Activated T-cell treated with anti-CD3 and anti-CD28 coated beads, Interleukin-2, amount 50 U/mL, for 24 hours (primary cell): ENCODE results near the gene PTBP1.
"Not testable (repeated sequence)": the region's sequence is repeated elsewhere in the genome, so short reads cannot be mapped to it uniquely, and the experiment has no call there.

Source experiments
- DNase-seq: peaks from one replicate; pipeline ENCODE4 v3.0.0-alpha.2; 2020
- H3K27ac Mint-ChIP-seq: 2 replicates; pipeline ENCODE4 v1.8.0; 2020; ENCODE audit warnings: mild to moderate bottlenecking, mixed read lengths
- H3K27me3 Mint-ChIP-seq: 2 replicates; pipeline ENCODE4 v1.8.0; 2020; ENCODE audit warnings: mixed read lengths
- H3K36me3 Mint-ChIP-seq: 2 replicates; pipeline ENCODE4 v1.8.0; 2020; ENCODE audit warnings: low read depth, mixed read lengths
- H3K4me1 Mint-ChIP-seq: 2 replicates; pipeline ENCODE4 v1.8.0; 2020; ENCODE audit warnings: low read depth, mixed read lengths
- H3K4me3 Mint-ChIP-seq: 2 replicates; pipeline ENCODE4 v1.8.0; 2020; ENCODE audit warnings: mild to moderate bottlenecking, moderate library complexity, mixed read lengths
- H3K9me3 Mint-ChIP-seq: 2 replicates; pipeline ENCODE4 v1.8.0; 2020; ENCODE audit warnings: mixed read lengths

PTBP1 gene

DNA sequence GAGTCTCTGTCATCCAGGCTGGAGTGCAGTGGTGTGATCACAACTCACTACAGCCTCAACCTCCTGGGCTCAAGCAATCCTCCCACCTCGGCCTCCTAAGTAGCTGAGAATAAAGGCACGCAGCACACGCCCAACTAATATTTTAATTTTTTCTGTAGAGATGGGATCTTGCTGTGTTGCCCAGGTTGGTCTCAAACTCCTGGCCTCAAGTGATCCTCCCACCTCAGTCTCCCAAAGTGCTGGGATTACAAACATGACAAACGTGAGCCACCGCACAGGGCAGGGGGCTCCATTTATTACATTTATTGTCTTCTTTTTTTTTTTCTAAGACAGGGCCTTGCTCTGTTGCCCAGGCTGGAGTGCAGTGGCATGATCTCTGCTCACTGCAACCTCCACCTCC, 23.0 kb downstream of the PTBP1 start:
- DNase-seq, H3K4me1 Mint-ChIP-seq, H3K27ac Mint-ChIP-seq, H3K4me3 Mint-ChIP-seq, H3K9me3 Mint-ChIP-seq: not testable (repeated sequence)
- H3K27me3 Mint-ChIP-seq: peaks cover 18% of the 10 kb centered on the region
- peaks cover 11% of the 10 kb centered on the region for H3K36me3 Mint-ChIP-seq

DNA sequence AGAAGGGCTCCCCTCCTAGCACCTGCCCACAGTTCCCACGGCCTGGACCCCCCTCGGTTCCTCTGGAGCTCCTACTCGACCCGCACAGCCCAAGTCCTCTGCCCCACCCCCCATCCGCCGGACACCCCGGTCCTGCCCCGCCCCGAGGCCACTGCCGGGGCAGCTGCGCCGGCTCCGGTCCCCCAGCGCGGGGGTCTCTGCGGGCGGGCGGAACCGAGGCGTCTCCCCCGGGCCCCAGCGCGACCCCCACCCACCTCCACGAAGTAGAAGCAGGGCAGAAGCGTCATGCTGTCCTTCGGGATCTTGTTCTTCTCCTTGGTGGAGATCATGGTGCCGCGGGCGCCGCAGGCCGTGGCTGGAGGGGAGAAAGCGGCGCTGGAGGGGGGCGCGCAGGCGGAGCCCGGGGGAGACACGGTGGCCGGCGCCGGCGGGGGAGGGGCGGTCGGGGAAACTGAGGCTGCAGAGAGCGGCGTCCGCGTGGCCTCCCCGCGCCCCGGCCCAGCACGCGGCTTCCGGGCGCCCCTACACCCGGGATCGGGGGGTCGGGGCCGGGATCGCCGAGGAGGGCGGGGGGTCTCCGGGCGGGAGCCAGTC, 24.1 kb downstream of the PTBP1 start:
- peaks cover 4% of the 10 kb centered on the region for H3K36me3 Mint-ChIP-seq
- peaks cover 3% of the 10 kb centered on the region for H3K9me3 Mint-ChIP-seq
- peaks cover 21% of the 10 kb centered on the region for H3K27me3 Mint-ChIP-seq
- no peak overlapping the region for H3K27ac Mint-ChIP-seq
- H3K4me3 Mint-ChIP-seq: no peak overlapping the region
- H3K4me1 Mint-ChIP-seq: no peaks in the 10 kb centered on the region
- DNase-seq: no peak

DNA sequence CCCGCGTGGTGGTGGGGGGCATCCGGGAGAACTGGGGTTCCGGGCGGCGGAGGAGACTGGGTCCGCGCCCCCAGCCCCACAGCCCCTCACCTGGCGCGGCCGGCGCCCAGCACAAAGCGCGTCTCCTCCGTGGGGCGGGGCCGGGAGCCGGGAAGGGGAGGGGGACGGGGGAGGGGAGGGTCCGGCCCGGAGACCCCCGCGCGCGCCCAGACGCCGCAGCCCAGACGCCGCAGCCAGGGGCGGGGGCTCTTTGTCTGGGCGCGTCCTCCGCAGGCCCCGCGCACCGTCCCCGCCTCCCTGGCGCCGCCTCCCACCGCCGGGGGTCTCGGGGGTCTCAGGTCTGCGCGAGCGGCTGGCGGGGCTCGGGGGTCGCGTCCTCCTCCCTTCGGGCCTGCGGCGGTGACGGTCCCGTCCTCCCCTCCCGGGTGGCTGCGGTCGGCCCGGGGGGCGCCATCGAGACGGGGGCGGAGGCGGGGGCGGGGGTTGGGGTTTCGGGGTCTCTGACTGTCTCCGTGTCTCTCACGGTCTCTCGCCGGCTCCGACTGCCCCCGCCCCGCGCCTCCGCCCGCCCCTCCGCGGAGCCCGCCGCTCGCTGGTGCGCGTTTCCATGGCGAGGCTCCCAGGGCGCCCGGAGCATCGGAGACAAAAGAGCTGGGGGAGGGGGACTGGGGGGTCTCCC, 24.7 kb downstream of the PTBP1 start, which contains the start of gene PLPPR3:
Gene PLPPR3, minus strand, starts transcription at position 131 of the 679 bp plus-strand sequence. CDS start 396 bp downstream, outside the sequence.
- Mint-ChIP-seq H3K4me3 (peak within 1 kb of the TSS; percentile 8), H3K27ac (peak within 1 kb of the TSS; percentile 44), H3K9me3 (no peaks in the 10 kb centered on the region), H3K27me3 (peaks cover 21% of the 10 kb centered on the region), H3K4me1 (no peaks in the 10 kb centered on the region), H3K36me3 (no peaks in the 10 kb centered on the region)
- DNase-seq: no peak

DNA sequence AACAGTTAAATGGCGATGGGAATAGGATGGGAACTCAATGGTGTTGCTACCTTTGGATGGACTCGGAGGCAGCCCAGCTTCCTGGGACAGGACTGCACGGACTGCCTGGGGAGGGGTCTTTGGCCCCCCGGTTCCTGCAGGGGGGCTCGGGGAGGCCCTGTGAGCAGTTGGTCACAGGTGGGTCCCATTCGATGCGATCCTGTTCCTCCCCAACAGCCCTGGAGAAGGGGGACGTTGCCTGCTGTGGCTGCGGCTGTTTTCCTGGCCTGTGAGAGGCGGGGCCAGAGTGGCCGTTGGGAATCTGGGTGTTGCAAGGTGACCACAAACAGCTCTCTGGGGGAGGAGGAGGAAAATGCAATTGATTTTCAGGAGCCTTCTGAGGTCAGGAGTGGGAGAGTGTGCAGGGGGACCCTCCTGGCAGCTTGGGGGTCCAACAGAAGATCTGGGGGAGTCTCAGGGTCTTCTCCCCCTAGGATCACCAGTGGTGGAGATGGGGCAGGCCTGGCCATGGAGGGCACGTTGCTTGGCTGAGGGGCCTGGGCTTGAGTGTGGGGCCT, 26.4 kb downstream of the PTBP1 start:
- DNase-seq: no peak
- Mint-ChIP-seq H3K9me3 (no peaks in the 10 kb centered on the region), H3K27me3 (peaks cover 21% of the 10 kb centered on the region), H3K27ac (no peak overlapping the region), H3K4me1 (no peaks in the 10 kb centered on the region), H3K4me3 (no peak overlapping the region), H3K36me3 (no peaks in the 10 kb centered on the region)

DNA sequence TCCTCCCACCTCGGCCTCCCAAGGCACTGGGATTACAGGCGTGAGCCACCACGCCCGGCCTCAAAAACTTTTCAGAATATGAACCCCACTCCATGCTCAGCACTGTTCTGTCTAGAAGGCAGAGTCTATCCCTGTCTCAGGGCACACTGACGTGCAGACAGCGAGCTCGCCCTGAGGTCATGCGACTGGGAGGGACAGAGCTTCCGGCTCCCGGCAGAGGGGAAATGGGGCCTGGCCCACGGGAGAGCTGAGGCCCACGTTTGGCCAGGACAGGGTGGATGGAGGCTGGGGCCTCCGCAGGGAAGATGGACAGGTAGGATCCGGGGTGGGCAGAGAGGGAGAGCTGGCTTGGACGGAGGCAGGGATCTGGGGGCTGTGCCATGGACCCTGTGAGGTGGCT, 27.6 kb downstream of the PTBP1 start:
- H3K4me1 Mint-ChIP-seq: no peaks in the 10 kb centered on the region
- no peak overlapping the region for H3K4me3 Mint-ChIP-seq
- no peak overlapping the region for H3K27ac Mint-ChIP-seq
- H3K27me3 Mint-ChIP-seq: peaks cover 21% of the 10 kb centered on the region
- DNase-seq: no peak
- H3K9me3 Mint-ChIP-seq: no peaks in the 10 kb centered on the region
- H3K36me3 Mint-ChIP-seq: no peaks in the 10 kb centered on the region

DNA sequence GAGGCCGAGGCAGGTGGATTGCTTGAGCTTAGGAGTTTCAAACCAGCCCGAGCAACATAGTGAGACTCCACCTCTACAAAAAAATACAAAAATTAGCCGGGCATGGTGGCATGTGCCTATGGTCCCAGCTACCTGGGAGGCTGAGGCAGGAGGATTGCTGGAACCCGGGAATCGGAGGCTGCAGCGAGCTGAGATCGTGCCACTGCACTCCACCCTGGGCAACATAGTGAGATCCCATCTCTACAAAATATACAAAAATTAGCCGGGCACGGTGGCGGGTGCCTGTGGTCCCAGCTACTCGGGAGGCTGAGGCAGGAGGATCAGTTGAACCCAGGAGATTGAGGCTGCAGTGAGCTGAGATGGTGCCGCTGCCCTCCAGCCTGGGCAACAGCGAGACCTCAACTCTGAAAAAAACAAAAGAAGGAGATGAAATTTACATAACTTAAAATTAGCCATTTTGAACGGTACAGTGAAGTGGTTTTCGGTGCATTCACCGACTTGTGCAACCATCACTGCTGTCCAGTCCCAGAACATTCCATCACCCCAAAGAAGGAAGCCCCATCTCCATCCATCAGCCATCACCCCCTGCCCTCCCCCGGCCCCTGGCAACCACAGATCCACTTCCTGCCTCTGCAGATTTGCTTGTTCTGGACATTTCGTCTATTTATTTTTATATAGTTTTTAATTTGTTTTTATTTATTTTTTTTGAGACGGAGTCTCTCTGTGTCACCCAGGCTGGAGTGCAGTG, 28.8 kb downstream of the PTBP1 start:
- H3K36me3 Mint-ChIP-seq: no peaks in the 10 kb centered on the region
- H3K27ac Mint-ChIP-seq: no peak overlapping the region
- no peaks in the 10 kb centered on the region for H3K9me3 Mint-ChIP-seq
- no peak for DNase-seq
- no peak overlapping the region for H3K4me3 Mint-ChIP-seq
- no peaks in the 10 kb centered on the region for H3K4me1 Mint-ChIP-seq
- peaks cover 21% of the 10 kb centered on the region for H3K27me3 Mint-ChIP-seq

DNA sequence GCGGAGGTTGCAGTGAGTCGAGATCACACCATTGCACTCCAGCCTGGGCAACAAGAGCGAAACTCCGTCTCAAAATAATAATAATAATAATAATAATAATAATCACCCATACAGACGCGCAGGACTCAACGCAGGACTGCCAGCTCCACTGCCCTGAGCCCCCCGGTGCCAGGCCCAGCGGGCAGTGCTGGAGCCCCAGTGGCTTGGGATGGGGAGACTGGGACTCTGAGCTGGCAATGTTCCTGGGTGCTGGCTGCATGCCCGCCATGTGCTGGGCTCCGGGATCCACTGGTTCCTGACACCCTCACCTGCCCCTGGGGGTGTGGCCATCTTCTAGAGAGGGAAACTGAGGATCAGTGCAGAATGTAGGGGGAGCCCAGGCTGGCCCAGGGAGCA, 30.1 kb downstream of the PTBP1 start:
- Mint-ChIP-seq H3K27ac (no peak overlapping the region), H3K4me1 (no peaks in the 10 kb centered on the region), H3K27me3 (peaks cover 24% of the 10 kb centered on the region), H3K9me3 (no peaks in the 10 kb centered on the region), H3K4me3 (no peak overlapping the region), H3K36me3 (no peaks in the 10 kb centered on the region)
- DNase-seq: no peak

DNA sequence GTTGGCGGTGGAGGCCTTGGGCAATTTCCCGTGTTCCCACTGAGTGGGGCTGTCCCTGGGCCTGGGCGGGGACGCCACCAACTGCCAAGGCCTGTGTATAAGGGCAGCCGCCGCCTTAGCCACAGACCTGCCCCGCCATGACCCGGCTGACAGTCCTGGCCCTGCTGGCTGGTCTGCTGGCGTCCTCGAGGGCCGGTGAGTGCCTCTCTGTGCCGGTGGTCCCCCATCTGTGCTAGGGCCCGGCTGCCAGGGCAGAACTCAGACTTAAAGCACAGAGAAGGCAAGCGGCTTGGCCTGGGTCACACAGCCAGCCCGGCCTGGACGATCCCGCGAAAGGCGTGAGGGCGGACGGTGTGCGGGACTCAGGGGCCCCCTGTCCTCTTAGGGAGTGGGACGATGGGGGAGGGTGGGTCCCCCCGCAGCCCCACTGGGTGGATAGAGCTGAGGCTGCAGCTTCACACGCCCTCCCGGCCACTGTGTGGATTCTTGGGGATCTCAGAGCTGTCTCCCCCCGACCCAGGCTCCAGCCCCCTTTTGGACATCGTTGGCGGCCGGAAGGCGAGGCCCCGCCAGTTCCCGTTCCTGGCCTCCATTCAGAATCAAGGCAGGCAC, 30.6 kb downstream of the PTBP1 start, which contains the start of gene AZU1:
Gene AZU1, plus strand, starts transcription at position 128 of the 612 bp plus-strand sequence. Its CDS starts 10 bp downstream, at position 138.
- Mint-ChIP-seq H3K4me3 (no peak within 1 kb of the TSS), H3K4me1 (no peaks in the 10 kb centered on the region), H3K36me3 (no peaks in the 10 kb centered on the region), H3K27ac (no peak within 1 kb of the TSS), H3K9me3 (no peaks in the 10 kb centered on the region), H3K27me3 (peaks cover 21% of the 10 kb centered on the region)
- DNase-seq: no peak

DNA sequence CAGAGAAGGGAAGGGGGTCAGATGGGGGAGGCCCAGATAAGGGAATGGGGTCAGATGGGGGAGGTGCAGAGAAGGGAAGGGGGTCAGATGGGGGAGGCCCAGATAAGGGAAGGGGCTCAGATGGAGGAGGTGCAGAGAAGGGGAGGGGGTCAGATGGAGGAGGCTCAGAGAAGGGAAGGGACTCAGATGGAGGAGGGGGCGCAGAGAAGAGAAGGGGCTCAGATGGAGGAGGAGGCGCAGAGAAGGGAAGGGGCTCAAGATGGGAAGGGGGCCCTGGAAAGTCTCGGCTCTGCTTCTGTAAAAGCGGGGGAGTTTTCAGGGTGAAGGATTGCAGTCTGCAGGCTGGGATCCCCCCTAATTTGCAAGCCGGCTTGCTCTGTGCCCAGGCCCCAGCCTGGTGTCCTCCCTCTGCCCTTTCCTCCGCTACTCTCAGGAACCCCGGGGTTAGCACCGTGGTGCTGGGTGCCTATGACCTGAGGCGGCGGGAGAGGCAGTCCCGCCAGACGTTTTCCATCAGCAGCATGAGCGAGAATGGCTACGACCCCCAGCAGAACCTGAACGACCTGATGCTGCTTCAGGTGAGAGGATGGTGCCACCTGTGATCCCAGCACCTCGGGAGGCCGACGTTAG, 32.0 kb downstream of the PTBP1 start:
- no peak overlapping the region for H3K27ac Mint-ChIP-seq
- H3K27me3 Mint-ChIP-seq: peaks cover 11% of the 10 kb centered on the region
- H3K9me3 Mint-ChIP-seq: no peaks in the 10 kb centered on the region
- no peaks in the 10 kb centered on the region for H3K36me3 Mint-ChIP-seq
- H3K4me3 Mint-ChIP-seq: no peak overlapping the region
- no peaks in the 10 kb centered on the region for H3K4me1 Mint-ChIP-seq
- no peak for DNase-seq

DNA sequence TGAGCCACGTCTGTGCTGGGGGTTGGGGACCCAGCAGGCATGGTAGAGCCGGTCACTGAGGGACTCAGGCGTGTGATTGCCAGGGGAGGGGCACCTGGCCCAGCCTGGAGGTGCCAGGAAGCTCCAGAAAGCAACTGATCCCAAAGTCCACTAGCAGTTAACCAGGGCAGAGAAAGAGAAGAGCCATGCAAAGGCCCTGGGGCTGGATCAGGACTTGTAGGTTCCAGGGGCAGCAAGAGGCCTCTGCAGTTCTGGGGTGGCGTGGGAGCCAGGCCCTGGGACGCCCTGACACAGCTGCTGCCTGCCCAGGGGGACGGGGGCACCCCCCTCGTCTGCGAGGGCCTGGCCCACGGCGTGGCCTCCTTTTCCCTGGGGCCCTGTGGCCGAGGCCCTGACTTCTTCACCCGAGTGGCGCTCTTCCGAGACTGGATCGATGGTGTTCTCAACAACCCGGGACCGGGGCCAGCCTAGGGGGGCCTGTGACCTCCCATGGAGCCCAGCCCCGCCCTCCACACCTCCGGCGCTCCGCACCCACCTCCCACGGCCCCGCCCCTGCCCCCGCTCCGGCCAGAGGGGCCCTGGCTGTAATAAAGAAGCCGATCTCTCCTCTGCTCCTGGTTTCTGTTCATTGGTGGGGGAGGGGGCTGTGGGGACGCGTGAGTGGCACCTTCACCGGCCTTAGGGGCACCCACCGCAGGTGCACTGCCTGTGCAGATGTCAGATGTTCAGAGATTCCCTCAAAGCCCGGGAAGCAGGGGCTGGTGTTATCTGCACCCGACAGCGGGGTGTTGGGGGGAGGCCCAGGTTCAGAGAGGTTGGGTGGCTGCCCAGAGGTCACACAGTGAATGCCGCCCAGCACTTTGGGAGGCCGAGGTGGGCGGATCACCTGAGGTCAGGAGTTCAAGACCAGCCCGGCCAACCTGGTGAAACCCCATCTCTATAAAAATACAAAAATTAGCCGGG, 34.4 kb downstream of the PTBP1 start:
- H3K27me3 Mint-ChIP-seq: peaks cover 16% of the 10 kb centered on the region
- no peak overlapping the region for H3K27ac Mint-ChIP-seq
- DNase-seq: no peak
- H3K4me1 Mint-ChIP-seq: no peaks in the 10 kb centered on the region
- no peak overlapping the region for H3K4me3 Mint-ChIP-seq
- H3K36me3 Mint-ChIP-seq: no peaks in the 10 kb centered on the region
- no peaks in the 10 kb centered on the region for H3K9me3 Mint-ChIP-seq

DNA sequence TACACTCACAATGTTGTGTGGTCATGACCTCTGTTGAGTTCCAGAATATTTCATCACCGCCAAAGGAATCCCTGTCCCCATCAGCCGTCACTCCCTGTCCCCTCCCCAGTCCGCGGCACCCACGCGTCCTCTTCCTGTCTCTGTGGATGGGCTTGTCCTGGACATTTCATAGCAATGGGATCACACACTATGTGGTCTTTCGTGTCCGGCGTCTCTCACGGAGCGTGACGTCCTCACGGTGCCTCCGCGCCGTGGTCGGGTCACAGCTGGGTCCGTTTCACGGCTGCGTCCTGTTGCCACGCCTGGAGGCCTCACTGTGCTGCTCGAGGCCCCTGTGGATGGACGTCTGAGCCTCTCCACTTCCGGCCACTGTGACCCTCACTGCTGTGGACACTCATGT, 37.0 kb downstream of the PTBP1 start:
- Mint-ChIP-seq H3K36me3 (no peaks in the 10 kb centered on the region), H3K27ac (no peak overlapping the region), H3K4me3 (no peak overlapping the region), H3K27me3 (peaks cover 22% of the 10 kb centered on the region), H3K4me1 (no peaks in the 10 kb centered on the region), H3K9me3 (no peaks in the 10 kb centered on the region)
- DNase-seq: no peak

DNA sequence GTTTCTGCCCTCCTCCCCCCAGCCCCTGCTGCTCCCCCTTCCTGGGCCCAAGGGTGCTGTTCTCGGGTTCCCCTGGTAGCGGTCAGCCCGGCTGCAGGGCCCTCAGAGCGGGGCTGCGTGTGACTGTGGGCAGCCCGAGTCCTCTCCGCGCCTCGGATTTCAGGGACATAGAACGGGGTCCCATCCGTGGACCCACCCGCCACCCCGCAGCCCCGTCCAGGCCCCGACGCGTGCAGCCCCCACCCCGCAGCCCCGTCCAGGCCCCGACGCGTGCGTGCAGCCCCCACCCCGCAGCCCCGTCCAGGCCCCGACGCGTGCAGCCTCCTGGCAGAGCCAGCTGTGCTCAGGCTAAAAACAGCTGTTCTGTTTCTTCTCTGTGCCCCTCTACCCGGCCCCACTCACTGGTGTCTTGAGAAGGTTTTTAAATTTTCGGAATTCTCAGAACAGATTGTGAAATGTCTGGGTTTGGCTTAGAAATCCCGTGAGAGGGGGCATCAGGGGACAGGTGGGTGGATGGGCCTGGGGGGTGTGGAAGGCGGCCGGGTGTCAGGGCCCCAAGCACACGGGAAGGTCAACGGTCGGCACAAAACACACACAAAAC, 38.1 kb downstream of the PTBP1 start:
- Mint-ChIP-seq H3K27me3 (peaks cover 22% of the 10 kb centered on the region), H3K27ac (no peak overlapping the region), H3K4me3 (no peak overlapping the region)

More for the DNA sequence above, 38.1 kb downstream of the PTBP1 start:
- DNase-seq: no peak
- Mint-ChIP-seq H3K4me1 (no peaks in the 10 kb centered on the region), H3K36me3 (no peaks in the 10 kb centered on the region), H3K9me3 (no peaks in the 10 kb centered on the region)
